ENCODE results near the gene SLC26A1.

Gene SLC26A1

DNA sequence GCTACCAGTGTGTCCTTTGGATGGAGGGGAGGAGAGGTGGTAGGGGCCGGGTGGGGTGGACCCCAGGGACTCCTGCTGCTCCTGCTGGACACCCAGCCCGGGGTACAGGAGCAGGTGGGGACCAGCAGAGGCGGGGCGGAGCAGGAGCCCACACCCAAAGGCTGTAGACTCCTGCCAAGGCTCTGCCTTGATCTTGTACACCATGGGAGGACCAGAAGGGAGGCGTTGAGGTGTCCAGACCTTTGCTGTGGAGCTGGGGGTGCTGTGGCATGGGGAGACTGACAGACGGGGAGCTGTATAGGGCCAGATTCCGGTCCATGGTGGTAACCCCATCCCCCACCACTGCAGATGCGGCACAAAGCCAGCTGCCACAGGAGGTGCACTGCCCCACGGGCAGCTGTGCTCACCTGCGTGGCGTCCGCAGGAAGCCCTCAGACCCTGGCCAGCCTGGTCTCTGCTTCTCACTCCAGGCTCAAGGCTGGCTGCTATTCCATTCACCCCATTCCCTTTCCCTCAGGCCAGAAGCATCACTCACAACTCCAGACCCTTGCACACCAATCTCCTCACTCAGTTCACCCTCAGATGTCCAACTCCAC, 5.0 kb upstream of the SLC26A1 start:
- DNase-seq, result no peak

DNA sequence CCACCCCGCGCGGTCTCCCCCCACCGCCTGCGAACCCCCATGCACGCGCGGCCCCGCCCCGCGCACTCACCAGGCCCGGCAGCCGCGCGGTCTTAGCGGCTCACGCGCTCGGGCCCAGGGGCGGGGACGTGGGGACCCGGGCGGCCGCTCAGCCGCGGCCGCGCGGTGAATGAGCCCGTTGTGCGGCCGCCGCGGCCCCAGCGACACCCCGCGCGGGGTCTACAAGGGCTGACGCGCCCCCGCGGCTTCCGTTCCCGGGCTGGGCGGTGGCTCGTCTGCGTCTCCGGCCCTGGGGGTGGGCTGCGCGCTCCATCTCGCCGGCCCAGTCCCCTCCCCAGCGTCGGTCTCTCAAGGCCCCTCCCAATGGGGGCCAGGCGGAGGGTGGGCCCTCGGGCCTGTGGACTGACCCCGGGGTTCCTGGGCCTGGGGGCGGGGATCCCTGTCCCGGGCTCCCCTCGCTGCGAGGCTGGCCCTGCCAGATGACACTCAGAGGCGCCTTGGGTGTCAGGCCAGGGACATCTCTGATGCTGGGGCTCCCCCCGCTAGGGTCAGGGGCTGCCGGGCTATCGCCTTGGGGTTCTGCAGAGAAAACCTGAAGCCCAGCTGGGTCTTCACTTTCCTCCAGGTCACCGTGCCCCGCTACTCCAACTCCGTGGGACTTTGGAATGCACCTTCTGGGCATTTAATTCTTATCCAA, 4.3 kb upstream of the SLC26A1 start:
- no peak for DNase-seq

DNA sequence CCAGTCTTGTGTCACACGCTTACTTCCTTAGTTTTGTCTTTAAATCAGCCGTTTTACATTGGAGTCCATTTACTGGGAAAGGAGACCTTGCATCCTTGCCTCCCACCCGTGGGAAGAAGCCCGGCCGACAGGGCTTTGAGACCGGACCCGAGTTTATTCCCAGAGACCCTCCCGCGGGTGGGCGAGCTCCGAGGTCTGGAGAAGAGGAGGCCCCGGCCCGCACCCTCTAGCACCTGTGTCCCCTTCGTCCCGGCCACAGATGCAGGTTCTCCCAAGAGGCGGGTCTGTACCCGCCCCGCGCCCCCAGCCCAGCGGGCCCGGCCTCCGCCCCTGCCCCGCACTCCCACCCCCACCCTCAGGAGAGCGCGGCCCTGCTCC, 3.8 kb upstream of the SLC26A1 start:
- DNase-seq, result no peak

DNA sequence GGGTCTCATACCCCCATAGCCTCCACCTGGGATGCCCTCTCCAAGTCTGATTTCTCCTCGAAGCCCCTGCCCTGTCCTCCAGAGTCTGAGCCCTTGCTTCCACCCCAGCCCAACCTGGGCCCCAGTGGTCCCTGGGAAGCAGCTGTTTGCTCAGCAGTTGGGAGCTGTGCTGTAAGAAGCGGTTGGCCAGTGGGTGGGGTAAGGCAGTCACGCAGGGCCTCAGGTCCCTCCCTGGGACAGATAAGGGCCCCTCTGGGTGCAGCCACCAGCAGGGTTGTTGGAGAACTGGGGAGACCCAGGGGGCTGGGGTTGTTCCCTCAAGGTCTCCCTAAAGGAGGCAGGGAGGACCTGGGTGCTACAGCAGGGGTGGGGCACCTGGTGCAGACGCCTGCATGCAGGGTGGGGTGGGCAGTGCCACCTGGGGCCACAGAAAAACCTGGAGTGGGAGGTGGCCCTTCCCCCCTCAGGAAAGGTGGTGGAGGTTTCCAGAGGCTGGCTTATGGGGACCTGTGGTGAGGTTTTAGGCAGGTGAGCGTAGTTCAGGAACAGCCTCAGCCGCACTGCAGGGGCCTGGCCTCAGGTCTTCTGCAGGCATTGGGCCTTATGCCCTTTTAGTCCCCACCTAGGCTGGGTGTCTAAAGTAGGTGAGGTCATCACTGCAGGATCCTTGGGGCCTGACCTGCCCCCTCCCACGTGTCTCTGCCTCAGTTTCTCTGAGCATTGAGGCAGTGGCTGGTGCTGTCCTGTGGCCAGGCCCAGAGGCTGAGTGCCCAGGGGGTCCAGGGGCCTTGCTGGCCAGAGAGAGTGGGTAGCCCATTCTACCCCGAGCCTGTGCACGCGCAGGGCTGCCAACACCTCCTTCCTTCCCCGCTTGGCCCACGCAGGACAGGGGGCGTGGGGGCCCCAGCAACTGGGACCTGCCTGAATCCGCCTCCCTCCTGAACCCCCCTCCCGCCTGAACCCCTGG, 3.1 kb upstream of the SLC26A1 start:
- DNase-seq, result no peak

DNA sequence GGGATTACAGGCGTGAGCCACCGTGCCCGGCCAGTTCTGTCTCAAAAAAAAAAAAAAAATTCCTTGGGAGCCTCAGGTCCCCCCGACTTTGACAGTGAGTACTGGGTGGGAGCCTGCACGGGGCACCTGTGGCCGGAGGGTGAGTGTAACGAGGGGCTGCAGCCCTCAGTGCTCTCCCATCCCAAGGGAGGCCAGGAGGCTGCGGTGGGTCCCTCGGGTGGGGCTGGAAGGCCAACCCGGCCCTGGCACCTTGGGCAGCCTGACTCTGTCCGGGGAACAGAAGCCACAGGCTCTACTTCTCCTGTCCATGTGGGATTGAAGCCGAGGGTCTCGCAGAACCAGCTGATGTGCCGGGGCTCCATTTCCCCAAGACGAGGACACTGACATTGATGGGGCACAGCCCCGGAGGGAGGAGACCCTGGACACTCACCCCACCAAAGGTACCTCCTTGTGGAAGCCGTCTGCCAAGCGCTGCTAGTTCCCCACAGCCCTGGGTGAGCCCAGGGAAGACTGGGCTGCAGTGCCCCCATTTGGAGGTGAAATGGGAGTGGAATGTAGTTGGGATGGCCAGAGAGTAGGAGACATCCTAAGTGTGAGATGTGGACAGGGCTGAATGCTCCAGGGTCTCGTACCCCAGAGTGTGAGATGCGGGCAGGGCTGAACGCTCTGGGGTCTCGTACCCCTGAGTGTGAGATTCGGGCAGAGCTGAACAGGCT, 2.3 kb upstream of the SLC26A1 start:
- DNase-seq, result no peak

DNA sequence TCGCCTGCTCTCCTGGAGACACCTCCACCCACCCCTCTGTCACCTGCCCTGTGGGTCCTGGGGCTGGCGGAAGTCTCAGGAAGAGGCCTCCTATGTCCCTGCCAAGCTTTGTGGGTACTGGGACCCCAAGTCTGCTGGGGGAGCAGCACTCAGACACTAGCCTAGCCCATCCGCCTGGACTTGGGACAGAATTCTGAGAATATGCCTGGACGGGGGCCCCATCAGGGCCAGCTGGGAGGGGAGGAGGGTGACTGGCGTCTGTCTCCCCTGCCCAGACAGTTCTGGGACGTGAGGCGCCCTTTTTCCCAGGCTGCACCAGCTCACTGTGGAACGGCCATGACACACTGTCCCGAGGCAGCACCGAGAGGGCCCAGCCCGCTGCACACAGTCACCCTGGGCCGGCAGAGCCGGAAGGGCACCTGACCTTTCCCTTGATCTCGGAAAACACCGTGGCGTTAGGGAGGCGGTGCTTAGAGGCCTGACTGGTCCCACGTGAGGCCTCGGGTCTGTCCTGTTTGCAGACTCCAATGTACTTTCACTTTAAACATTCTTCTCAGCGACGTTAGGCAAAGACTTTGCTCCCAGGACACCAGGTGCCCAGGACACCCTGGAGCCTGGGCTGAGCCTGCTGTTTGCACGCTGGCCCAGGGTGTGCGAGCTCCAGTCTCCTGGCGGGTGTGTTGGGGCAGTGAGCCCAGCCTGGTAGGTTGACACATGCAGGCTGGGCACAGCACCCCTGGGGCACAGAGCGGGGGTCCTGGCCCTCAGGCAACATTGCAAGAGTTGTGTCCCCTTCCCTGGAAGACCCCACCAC, 700 bp downstream of the SLC26A1 start:
- DNase-seq, result no peak

DNA sequence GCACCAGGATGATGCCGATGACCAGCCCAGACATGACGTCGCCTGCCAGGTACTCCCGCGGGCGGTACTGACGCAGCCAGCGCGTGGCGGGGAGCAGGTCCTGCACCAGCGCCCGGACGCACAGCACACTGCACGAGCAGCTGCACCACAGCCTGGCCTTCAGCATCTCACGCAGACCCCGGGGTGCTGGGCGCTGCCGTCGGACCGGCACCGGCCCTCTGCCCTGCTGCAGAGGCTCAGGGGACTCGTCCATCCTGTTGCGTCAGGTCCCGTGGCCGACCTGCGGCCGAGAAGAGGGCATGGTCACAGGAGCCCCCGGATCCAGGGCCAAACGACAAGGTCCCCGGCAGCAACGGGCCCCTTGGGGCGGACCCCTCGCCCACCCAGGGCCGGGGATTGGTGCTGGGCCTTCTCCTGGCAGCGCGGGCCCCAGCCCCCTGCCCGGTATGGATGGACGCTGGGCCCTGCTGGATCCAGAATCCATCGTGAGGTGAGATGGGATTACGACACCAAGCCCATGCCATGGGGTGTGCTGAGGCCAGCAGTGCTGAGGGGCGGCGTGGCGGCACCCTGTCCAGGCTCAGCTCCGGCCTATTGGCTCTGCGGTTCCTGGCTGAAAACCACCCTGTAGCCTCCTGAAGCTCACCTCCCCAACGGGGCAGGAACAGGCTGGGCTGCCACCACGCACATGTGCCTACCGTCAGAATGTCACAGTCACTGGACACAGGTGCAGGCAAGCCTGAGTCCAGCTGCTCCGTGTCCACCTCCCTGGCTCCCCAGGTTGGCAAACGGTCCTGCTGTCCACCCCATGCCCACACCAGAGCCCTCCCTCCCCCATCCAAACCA, 1.5 kb downstream of the SLC26A1 start:
- DNase-seq, result no peak

DNA sequence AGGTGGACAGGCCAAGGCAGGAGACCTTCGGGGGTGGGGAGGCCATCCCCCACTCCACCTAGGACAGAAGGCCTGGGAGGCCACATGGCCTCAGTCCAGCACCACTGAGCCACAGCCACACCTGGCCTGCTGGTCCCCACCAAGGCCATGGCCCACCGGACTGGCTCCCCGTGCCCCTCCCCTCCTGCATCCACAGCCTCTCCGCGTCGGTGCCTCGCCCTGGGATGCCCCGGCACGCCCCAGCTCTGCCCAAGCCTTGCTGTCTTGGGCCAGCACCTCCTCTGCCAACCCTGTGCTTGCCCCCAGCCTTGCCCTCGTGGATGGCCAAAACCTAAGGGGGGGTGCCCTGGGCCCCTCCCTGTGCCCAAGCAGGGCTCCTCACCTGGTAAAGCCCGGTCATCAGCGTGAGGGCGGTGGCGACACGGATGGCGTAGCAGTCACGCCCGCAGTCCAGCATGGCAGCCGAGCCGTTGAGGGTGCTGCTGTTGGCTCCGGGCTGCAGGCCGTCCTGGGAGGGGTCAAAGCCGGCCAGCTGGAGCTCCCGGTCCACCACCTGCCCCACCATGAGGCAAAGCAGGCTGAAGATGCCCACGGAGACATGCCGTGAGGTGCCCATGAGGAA, 2.3 kb downstream of the SLC26A1 start:
- no peak for DNase-seq

DNA sequence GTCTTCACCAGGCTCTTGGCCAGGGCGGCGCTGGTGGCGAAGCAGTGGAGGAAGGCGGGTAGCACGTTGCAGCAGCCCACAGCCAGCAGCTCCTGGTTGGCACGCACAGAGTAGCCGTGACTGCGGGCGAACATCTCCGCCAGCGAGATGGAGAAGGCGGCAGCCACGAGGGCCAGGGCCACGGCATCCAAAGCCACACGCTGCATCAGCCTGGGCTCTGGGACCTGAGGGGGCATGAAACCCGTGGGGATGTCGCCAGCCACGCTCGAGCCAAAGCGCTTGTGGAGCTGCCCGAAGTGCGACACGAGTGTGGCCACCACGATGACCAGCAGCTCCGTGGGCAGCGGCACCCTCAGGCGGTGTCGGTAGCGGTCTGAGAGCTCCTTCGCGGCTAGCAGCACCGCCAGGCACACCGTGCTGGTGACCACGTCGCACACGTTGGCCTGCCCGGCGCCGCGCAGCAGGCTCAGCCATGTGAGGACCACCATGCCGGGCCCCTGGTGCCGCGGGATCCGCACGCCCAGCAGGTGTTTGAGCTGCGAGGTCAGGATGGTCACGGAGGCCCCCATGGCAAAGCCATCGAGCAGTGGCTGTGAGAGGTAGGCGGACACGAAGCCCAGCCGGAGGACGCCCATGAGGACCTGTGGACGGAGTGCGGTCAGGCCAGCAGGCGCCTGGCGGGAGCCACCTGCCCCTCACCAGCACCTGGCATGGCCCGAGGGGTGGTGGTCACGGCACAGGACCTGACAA, 3.3 kb downstream of the SLC26A1 start:
- no peak for DNase-seq

DNA sequence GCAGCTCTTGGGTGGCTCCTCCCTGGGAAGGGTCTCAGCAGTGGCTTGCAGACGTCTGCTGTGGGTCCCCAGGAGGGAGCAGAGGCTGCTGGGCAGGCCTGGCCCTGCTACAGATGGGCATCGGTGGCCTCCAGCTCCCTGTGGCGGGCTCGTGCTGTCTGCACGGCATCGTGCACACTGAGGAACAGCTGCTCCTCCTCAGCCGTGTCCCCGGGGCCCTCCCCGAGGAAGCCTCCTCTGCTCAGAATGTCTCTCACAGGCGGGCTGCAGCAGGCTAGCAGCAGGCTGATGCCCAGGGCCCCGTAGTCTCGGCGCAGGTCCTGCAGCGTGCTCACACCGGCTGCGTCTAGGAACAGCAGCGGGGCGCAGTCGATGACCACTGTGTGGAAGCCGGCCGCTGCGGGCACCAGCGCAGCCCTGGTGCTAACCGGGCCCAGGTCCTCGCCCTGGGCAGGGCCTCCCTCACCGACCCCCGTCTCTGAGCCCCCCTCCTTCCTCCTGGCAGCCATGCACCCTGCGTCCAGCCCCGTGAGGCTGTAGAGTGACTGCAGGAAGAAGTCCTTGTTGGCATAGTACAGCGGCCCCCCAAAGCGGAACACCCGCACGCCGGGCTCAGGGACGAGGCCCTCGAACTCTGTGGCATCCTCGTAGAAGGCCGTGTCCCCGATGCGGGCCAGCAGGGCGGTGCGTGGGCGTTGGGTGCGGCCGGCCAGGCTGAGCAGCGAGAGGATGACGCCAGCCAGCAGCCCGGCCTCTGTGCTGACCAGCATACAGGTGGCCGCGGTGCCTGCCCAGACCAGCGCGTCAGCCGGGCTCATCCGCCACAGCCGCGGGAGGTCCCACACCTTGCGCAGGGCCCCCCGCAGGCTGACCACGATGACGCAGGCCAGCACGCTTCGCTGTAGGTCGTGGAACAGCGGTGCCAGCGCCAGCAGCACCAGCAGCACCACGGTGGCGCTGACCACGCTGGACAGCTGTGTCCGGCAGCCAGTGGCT, 4.2 kb downstream of the SLC26A1 start:
- DNase-seq, result no peak

DNA sequence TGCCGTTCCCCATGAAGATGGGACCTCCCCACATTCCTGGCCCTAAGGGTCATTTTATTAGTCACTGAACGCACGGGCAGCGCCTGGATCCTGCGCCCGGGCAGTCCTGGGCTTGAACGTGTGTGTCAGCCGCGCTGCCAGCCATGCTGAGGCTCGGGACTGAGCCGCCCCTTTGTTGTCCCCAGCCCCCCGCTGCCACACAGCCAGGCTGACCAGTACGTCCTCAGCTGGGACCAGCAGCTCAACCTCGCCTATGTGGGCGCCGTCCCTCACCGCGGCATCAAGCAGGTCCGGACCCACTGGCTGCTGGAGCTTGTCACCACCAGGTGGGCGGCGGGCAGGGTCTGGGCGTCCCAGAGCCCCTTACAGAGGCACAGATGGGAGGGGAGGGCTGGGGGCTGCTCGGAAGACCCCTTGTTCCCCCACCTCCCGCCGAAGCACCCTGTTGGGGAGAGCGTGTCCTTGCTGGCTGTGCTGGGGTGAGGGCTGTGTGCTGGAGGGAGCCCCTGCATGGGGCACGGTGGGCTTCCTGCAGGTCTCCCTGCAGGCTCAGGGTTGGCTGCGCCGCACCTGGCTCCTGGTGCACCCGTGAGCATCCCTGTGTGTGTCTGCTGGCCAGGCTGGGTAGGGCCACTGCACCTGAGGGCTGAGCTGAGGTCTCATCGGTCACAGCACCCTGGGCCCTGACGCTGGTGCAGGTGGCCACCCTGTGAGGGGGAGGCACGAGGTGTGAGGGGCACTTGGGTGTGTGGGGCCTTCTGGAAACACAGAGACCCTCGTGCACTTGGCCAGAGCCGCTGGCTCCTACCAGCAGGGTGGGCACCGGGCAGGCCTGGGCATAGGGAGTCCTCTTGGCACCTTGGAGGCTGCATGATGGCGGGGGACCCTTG, 5.3 kb downstream of the SLC26A1 start:
- no peak for DNase-seq

DNA sequence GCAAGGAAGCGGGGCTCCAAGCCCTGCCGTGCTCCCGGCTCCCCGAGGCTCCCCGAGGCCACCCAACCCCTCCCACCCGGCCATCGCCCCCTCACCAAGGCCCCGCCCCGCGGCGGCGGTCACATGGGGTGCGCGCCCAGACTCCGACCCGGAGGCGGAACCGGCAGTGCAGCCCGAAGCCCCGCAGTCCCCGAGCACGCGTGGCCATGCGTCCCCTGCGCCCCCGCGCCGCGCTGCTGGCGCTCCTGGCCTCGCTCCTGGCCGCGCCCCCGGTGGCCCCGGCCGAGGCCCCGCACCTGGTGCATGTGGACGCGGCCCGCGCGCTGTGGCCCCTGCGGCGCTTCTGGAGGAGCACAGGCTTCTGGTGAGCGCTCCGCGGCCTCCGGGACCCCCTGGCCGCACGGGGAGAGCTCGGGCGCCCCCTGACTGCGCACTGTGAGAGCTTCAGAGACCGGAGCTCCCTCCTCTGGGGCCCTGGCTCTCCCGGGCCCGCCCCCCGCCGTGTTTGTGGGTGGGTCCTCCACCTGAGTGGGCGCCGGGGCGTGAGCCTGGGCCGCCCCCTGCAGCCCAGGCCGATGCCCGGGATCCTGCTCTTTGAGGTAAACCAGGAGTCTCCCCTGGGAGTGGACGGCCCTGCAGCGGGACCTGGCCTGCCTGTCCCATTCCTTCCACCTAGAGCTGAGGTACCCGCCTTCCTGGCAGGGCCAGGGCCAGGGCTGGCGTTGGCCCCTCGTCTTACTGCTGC, 6.2 kb downstream of the SLC26A1 start, which contains the start of gene IDUA:
TSS of gene IDUA (plus strand) at position 166 of the 745 bp plus-strand sequence. CDS start at position 207, 41 bp downstream.
- DNase-seq, result peak; percentile 55 to 84 (median 64)

DNA sequence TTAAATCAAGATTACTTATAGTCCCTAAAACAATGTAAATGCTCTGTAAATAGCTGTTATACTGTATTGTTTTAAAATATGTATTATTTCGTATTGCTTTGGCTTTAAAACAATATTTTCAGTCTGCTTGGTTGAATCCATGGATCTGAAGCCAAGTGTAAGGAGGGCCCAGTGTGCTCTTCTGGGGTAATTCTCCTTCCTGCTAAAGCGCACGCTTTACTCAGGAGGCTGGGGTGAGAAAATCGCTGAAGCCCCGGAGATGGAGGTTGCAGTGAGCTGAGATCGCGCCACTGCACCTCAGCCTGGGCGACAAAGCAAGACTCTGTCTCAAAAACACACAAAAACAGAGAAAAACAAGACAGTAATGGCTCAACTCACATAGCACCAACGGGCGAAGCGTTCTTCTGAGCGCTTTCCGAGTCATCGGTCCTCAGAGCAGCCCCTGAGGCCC, 6.8 kb downstream of the SLC26A1 start:
- DNase-seq, result no peak

DNA sequence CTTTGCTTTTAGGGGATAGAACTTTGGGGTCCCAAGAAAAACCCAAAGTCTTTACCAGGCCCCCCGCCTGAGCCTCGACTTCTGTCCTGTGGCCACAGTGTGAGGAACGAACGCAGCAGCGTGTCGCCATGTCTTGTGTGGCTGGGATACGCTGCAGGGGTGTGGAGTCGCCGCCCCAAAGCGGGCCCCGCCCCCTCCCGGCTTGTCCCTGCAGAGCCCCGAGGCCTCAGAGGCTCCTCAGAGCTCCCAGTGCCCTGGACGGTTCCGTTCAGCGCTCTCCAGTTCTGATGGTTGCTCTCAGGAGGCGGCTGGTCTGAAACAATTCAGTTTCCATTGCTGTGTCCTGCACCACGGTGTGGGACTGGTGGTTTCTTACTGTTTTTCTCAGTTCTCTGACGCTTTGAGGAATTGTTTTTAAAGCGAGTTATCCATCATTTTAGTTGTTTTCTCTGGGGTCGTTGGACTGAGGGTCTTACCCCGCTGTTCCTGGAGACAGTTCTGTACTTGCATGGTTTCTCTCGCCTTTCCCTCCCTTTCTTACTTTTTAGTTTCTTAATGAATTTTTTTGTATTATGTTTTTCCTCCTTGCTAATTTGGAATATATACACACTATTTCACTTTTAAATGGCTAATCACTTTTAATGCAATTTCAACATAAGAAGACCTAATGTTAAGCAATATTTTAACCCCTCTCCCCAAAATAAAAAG, 7.9 kb downstream of the SLC26A1 start:
- DNase-seq, result peak in 3 of 4 experiments; percentile 35 to 72 (median 38)

DNA sequence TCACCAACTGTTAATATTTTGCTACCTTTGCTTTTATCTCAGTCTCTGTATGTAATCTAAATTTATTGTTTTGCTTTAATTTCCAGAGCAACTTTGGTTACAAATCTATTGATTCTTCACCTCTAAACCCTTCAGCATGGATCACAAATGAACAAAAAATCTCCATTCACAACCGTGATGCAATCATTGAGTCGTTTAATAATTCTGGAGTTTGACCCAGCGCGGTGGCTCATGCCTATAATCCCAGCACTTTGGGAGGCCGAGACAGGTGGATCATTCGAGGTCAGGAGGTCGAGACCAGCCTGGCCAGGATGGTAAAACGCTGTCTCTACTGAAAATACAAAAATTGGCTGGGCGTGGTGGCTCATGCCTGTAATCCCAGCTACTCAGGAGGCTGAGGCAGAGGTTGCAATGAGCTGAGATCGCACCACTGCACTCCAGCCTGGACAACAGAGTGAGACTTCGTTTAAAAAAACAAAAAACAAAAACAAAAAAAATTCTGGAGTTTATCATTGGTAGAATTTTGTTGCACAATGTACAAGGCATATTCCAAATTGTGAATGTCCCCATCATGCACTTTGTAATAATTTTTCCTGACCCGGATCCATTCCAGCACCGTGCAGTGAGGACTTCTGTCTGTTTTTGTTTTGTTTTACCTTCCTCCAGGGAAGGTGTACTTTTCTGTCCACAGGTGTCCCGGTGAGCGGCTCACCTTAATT, 8.7 kb downstream of the SLC26A1 start:
- no peak for DNase-seq

All from activated naive CD4-positive, alpha-beta T cell (primary cell).